ENCODE data around the gene CLEC17A.
"Not testable (repeated sequence)": the region's sequence is repeated elsewhere in the genome, so short reads cannot be mapped to it uniquely, and the experiment has no call there.

Gene CLEC17A

DNA sequence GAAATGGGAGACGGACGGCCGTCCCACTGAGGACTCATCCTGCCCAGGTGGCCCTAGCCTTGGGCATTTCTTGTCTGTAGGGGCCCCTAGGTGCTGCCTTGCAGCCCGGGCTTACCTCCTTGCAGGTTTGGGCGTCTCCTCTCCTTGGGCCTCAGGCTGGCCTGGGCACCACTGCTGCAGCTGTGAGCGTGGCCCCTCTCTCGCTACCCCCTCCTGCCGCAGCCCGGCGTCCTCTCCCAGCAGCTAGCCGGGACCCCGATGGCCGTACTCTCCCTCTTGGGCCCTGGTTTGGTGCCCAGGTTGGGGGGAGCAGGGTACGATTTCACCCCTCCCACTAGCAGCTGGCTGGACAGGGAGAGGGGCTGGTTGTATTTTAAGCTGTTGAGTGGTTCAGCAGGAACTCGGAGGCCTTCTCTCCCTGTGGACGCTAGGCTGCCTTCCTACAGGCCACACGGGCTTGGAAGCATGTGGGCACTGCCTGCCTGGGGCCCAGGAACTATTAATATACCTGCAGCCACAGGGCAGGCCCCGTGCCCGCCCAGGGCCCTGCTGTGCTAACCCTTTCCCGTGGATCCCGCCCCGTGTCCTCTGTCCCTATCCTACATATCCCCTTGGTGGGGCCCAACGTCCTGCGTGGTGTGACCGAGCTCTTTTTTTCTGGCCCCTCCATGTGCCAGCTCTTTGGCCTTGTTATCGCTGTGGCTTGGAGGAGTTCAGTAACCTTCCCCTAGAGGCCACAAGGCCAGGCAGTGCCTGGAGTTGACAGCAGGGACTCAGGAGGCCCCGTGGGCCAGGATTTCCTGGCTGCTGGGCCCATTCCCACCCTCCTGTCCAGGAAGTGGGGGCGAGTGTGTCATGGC is 22.7 kb upstream of the CLEC17A start:
- no peak for DNase-seq (ENCODE audit: low read depth)

DNA sequence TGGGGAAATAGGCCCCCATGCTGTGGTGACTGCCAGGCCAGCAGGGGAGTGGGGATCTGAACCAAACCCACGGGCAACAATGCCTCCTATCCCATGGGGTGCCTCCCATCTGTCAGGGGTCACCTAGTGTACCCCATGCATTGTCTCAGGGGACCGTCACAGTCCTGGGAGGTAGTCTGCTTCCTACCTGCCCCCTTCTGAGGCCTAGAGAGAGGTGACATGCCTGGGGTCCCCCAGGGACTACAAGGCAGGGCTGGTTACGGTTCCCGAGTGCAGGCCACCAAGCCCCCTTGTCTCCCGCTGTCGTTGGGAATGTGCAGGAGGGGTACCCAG is 22.1 kb upstream of the CLEC17A start:
- DNase-seq (ENCODE audit: low read depth), result no peak

DNA sequence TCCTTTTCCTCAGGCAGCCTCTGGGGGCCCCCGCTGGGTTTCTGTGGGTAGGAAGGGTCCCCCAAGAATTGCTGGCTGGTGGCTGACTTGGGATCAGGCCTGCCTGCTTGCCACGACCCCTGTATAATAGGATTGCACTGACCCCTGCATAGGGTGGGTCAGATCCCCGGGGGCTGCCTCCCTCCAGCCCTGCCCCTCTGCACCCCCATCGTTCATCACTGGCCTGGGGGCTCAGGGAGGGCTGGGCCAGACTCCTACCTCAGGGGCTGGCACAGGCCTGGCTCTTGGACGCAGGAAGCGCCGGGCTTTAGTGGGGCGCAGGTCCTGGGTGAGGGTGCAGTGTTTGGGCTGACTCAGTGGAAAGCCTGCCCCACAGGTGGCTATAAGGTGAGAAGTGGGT is 21.6 kb upstream of the CLEC17A start:
- DNase-seq (ENCODE audit: low read depth), result no peak

DNA sequence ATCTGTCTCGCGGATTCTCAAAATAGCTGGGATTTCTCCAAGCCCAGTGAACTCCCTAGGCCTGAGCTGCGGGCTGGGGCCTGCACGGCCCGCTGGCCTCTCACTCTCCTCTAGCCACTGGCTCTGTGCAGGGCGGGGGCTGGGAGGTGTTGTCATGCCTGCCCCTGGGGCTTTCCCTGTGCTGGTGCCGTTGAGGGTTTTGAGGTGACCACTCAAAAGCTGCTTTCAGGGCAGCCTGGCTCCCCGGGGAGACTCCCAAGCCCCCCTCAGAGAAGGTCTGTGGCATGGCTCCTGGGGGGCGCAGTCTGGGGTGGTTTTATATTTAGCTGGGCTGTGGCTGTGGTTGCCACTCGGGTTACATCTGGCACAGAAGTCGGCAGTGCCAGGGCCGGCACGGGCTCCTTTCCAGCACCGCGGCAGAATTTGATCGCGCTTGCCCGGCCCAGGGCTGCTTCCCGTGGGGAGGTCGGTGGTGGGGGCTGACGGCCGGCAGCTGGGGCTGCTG is 21.0 kb upstream of the CLEC17A start:
- no peak for DNase-seq (ENCODE audit: low read depth)

DNA sequence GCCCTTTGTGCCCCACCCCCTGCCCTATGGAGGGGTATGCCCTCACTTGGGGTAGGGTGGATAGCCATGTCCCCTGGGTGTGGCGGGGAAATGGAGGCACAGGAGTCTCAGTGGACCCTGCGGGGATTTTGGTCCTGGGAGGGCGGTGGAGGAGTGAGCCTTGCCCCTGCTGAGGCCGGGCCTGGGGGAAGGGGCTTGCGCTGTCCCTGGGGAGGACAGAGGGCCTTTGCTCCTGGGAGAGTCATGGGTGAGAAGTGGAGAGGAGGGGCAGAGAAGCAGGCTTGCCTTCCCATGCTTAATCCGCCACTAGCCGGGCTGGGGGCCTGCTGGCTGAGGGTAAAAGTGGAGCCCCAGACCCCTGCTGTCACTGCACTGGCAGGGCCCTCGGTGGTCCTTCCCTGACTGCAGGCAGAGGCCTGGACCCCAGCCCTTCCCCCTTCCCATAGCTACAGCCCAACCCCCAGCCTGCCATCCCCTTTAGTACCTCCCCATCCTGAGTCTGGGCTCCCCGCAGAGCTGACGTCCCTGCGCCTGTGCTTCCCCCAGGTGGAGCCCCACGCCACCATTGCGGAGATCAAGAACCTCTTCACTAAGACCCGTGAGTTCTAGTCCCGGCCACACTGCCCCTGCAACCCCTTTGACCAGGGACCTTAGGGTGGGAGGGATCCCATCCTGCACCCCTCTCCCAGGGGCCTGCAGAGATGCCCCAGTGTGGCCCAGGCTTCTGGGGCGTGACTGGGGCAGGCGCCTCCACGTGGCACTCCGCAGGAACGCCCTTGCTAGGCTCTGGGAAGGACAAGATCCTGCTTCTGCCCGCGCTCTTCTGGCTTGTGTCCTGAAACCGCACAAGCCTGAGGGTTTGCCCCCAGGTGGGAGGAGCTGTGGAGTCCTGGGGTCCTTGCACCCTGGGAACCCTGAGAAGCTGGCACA is 20.0 kb upstream of the CLEC17A start:
- no peak for DNase-seq (ENCODE audit: low read depth)

DNA sequence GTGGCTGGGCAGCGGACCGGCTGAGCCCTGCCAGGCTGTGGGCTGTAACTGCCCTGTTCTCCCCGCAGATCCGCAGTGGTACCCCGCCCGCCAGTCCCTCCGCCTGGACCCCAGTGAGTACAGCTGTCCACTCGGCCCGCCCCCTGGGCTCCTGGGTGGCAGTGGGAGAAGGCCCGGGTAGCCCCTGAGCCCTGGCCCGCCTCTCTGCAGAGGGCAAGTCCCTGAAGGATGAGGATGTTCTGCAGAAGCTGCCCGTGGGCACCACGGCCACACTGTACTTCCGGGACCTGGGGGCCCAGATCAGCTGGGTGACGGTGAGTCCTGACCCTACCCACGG is 19.3 kb upstream of the CLEC17A start:
- DNase-seq (ENCODE audit: low read depth), result no peak

DNA sequence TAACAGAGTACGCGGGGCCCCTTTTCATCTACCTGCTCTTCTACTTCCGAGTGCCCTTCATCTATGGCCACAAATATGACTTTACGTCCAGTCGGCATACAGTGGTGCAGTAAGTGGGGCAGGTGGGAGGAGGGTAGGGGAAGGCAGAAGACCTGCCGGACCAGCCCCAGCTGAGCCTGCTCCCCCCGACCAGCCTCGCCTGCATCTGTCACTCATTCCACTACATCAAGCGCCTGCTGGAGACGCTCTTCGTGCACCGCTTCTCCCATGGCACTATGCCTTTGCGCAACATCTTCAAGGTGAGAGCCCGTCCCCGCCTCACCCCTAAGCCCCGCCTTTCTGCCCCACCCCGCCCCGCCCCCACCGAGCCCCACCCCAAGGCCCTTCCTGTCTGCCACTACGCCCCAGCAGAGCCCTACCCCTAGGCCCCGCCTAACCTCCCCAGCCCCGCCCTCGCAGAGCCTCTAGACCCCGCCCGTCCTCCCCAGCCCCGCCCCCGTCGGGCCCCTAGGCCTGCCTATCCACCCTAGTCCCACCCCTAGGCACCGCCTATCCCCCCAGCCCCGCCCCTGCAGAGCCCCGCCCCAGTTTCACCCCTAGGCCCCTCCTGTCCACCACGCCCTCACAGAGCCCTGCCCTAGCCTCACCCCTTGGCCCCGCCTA is 18.8 kb upstream of the CLEC17A start:
- DNase-seq (ENCODE audit: low read depth), result peak; percentile 48

DNA sequence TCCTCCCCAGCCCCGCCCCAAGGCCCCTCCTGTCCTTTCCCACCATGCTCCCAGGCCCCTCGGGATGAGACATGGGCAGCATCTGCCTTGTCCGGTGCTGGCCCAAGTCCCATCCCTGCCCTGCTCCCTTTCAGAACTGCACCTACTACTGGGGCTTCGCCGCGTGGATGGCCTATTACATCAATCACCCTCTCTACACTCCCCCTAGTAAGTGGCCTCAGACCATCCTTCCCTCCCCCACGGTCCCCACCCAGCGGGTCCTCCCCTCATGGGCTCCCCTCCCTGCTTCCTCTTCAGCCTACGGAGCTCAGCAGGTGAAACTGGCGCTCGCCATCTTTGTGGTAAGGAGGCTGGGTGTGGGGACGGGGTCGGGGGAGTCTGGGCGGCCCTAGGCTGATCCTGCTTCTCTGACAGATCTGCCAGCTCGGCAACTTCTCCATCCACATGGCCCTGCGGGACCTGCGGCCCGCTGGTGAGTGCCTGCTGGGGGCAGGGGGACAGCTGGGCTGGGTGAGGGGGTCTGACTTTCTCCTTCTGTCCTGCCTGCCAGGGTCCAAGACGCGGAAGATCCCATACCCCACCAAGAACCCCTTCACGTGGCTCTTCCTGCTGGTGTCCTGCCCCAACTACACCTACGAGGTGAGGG is 18.1 kb upstream of the CLEC17A start:
- not testable (repeated sequence) for DNase-seq (ENCODE audit: low read depth)

DNA sequence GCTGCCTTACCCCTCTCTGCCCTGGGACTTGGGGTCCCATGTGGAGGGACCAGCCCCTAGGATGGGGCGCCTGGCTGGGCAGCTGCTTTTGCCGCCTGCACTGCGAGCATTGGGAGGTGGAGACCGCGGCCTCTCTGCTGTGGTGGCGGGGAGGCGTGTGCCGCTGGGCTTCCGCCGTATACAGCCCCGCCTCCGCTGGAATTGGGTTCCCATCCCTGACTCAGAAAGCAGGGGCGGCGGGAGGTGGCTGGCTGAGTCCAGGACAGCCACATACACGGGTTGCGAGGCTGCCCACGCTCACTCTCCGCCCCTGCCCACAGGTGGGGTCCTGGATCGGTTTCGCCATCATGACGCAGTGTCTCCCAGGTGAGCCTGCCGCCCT is 17.6 kb upstream of the CLEC17A start:
- no peak for DNase-seq (ENCODE audit: low read depth)

DNA sequence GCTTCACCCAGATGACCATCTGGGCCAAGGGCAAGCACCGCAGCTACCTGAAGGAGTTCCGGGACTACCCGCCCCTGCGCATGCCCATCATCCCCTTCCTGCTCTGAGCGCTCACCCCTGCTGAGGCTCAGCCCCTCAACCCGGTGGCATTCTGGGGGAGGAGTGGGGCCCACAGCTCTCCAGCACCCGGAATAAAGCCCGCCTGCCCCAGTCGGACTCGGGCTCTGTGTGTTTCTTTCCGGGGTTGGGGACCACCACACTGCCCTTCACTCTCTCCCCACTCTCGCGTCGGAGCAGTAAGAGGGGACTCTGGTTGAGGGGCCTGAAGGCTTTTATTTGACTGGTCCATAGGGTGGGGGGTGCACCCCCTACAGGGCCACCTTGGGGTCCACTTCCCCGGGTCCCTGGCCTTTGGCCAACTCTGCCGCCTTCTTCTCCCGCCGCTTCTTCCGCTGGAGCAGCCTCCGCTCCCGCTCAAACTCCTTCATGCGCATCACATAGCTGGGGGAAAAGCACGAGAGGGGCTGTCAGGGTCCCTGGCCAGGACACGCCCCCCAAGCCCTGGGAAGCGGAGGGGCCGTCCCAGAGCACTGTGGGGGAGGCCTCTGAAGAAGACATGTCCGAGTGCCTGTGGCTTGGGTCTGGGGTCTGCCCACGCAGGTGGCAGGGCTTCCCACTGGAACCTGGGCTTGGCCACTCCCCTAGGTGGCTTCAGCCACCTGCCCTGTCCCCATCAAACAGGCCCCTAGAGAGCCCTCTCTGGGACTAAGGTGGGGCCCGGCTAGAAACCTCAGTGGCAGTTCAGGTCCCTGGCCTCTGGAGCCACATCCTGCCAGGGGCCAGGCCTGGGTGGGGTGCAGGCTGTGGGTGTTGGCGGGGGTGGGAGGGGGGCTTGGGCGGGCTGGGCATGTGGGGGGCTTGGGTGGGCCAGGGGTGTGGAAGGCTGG is 16.8 kb upstream of the CLEC17A start:
- no peak for DNase-seq (ENCODE audit: low read depth)

DNA sequence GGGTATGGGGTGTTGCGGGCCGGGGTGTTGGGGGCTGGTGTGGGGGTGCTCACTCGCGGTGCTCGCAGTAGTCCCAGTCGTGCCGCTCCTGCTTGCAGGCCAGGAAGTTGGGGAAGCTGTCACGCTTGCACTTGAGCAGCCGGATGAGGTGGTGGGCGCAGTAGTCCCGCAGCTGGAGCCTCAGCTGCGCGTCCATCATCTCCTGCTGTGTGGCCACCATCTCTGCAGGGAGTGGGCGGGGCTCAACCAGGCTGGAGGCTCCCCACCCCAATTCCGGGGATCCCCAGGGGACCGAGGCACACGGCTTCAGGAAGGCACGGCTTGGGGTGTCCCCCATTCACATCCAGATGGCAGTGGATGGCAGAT is 16.2 kb upstream of the CLEC17A start:
- no peak for DNase-seq (ENCODE audit: low read depth)

DNA sequence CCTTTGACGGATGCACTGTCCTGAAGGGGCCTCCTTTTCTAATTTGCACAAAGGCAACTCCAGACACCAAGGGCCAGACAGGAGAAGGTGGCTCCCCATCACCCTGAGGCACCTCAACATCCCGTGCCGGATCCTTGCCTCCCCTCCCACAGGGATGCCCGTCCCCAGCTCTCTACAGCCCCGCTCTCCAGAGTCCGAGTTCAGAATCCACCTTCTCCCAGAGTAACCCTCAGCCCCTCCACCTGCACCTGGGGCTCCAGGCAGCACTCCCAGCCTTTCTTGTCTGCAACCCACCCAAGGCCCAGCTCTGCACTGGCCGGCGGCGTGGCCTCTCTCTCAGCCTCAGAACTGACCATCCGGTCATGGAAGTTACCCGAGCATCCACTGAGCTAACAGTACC is 15.8 kb upstream of the CLEC17A start:
- DNase-seq (ENCODE audit: low read depth), result no peak

DNA sequence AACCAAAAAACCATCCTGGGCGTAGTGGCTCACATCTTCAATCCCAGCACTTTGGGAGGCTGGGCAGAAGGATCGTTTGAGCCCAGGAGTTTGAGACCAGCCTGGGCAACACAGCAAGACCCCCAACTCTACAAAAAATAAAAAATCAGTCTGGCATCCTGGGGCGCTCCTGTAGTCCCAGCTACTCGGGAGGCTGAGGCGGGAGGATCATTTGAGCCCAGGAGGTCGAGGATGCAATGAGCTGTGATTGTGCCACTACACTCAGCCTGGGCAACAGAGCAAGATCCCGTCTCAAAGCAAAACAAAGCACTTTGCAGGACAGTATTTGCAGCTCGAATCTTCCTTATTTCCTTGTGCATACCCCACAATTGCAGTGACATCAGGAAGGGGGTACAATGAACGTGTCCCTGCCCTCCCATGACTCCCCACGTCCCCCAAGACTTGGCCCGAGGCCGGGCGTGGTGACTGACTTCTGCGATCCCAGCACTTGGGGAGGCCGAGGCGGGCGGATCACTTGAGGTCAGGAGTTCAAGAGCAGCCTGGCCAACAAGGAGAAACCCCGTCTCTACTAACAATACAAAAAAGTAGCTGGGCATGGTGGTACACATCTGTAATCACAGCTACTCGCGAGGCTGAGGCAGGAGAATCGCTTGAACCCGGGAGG is 11.9 kb upstream of the CLEC17A start:
- DNase-seq (ENCODE audit: low read depth), result no peak

DNA sequence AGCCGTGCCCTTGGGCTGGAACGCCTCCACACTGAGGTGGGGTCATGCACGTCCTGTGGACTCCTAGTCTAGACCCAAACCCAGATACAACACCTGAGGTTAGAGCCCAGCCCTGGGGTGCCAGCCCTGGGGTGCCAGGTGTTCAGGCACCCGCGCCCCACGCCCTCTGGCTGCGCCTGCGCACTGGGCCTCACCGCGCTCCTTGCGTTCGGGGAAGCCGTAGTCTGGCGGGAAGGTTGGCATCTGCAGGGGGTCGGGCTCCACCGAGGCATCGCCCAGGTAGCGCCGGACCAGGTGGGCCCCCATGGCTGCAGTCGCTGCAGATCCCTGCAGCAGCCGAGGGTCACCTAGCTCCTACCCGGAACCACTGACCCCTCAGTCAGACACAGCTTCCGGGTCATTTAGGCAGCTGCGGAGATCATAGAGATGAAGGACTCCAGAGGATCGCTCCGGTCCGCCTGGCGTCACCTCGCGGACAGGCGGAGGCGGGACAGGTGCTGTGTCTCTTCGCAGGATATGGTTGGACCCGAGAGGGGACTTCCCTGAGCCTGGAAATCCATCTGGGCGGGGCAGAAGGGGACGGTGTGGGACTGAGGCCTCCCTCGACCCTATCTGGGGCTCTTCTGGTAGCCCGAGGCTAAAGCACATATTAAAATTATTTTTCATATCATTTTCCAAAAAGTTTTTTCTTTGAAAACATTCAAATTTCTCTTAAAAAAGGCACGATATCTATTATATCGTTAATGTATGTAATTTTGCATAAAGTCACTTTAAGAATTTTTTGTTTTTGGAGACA is 11.0 kb upstream of the CLEC17A start, which contains the start of gene NDUFB7:
TSS of gene NDUFB7 (minus strand) at position 372 of the 796 bp plus-strand sequence. CDS start at position 306, 66 bp downstream.
- DNase-seq (ENCODE audit: low read depth), result peak; percentile 84

DNA sequence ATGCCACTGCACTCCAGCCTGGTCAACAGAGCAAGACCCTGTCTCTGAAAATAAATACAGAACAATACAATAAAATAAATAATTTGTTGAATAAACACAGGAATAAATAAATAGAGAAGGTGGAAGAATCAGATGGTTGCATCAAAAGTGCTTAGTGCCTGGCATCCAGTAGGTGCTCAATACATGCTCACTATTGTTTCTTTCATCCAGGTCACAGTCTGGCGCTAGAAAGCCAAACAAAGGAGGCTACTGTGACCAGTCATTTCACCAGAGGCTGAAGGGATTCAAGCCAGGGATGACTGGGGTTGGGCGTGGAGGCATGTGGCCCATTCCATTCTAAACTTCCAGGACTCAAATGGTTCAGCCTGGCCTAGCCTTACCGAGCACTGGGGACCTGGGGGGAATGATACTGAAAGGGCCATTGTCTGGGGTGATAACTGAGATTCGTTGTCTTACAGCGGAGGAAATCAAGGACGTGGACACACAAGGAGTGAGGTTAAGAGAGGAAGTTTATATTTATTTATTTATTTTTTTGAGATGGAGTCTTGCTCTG is 7.4 kb upstream of the CLEC17A start:
- no peak for DNase-seq (ENCODE audit: low read depth)

DNA sequence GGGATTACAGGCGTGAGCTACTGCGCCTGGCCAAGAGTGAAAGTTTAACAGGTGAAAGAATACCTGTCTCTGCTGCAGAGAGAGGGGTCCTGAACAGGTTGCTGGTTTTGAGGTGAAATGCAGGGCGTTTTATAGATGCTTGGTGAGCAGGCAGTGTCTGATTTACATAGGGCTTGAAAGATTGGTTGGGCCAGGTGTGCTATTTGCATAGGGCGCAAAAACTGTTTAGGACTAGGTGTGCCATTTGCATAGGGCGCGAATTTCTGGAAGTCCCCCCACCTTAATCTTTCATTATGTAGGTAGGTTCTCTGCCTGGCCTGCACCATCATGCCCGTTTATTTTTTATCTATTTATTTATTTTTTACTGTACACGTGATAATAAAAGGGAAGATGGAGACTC is 6.5 kb upstream of the CLEC17A start:
- no peak for DNase-seq (ENCODE audit: low read depth)

DNA sequence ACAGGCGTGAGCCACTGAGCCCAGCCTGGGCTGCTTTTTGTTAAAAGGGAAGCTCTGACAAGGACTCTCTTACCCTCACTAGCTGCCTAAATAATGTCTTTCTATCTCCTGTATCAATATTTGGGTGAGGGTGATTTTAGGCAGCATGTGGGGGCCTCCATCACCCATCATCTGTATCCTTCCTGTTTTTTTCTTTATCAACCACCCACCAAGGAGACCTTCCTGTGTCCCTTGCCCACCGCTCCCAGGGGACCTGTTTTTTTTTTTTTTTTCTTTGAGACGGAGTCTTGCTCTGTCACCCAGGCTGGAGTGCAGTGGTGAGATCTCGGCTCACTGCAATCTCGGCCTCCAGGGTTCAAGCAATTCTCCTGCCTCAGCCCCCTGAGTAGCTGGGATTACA is 5.6 kb upstream of the CLEC17A start:
- DNase-seq (ENCODE audit: low read depth), result no peak

DNA sequence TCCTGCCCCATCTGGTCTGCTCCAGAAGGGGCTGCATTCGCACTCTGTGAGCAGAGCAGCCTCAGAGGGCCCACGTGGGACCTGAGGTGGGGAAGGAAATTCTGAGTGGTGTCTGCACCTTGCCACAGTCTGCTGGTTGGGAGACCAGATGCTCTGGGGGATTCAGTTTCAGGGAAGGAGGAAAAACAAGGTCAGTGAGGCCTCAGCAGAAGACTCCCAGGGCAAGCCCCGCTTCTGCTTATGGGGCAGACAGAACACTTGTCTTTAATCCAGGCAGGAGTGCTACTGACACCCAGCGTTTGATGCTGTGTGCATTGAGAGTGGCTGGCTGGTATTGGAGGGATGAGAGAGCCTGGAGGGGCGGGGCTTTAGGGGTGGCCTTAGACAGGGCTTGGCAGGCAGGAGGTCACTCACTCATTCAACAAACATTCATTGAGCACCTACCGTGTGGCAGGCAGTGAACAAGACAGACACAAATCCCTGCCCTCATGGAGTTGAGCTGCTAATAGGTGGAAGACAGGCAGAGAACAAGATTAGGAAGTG is 4.9 kb upstream of the CLEC17A start:
- DNase-seq (ENCODE audit: low read depth), result no peak
